Panc1 (cell line): ENCODE data around the gene FBXL15. TPM values are rescaled to one million over a fixed set of nuclear protein-coding genes. Genes with fewer than 3 reads are reported as not detected.

Experiments used
- ATAC-seq: fragments of 200-7000 bp; cut with Tn5 transposase; 2 replicates; pipeline ENCODE4 v1.9.1; 2020; ENCODE audit warnings: mild to moderate bottlenecking, moderate library complexity
- Bru-seq: library from RNA; stranded (reverse); fragments of 400-500 nt; gene quantifications from one replicate; lab custom pipeline; 2021; lab: Mats Ljungman, UMichigan
- BruChase-seq, 2 experiments: library from RNA; stranded (reverse); fragments of 400-500 nt; gene quantifications; one replicate each; lab custom pipeline; 2021; lab: Mats Ljungman, UMichigan
- BruUV-seq: library from RNA; stranded (reverse); fragments of 400-500 nt; replicated peaks from 2 replicates; lab custom pipeline; 2021; lab: Mats Ljungman, UMichigan
- CTCF ChIA-PET: fragments of 300-600 bp; sonication (Branson Sonifier 250); formaldehyde crosslinking; loops from one replicate; lab custom pipeline; 2022; ENCODE audit warnings: antibody characterized with exemption; lab: Charles Lee
- POLR2A ChIA-PET: fragments of 300-600 bp; sonication (Branson Sonifier 250); formaldehyde crosslinking; loops from one replicate; lab custom pipeline; 2022; ENCODE audit warnings: antibody characterized with exemption; lab: Charles Lee
- DNase-seq: peaks from one replicate; pipeline ENCODE4 v3.0.0-alpha.2; 2010; ENCODE audit warnings: low read depth, low spot score
- H3K27ac ChIP-seq: 2 replicates; pipeline ENCODE4 v1.5.1; 2011; ENCODE audit warnings: mild to moderate bottlenecking, low read length, inconsistent platforms
- H3K27me3 ChIP-seq: fragments of 200-500 bp; sonication (Bioruptor generic); 2 replicates; pipeline ENCODE4 v1.6.0; 2014; ENCODE audit warnings: low read length, inconsistent platforms; ENCODE audit not compliant: control insufficient read depth, insufficient read depth
- H3K36me3 ChIP-seq: fragments of 200-500 bp; sonication (Bioruptor generic); 2 replicates; pipeline ENCODE4 v1.5.1; 2014; ENCODE audit warnings: inconsistent platforms, mild to moderate bottlenecking, low read length, moderate library complexity; ENCODE audit not compliant: control insufficient read depth, insufficient read depth
- H3K4me1 ChIP-seq: 2 replicates; pipeline ENCODE4 v1.5.1; 2011; ENCODE audit warnings: inconsistent platforms, mild to moderate bottlenecking, low read length, moderate library complexity; ENCODE audit not compliant: control insufficient read depth, insufficient read depth
- H3K4me3 ChIP-seq, 2 experiments: 2 replicates each; pipeline ENCODE4 v1.5.1; 2011 to 2012; ENCODE audit warnings: low read depth in 2 of 2, low read length in 2 of 2, mild to moderate bottlenecking in 2 of 2, inconsistent platforms in 1 of 2, moderate library complexity in 1 of 2
- H3K9me3 ChIP-seq: fragments of 200-500 bp; sonication (Bioruptor generic); 2 replicates; pipeline ENCODE4 v1.5.1; 2014; ENCODE audit warnings: low read depth, mild to moderate bottlenecking, inconsistent platforms, low read length, moderate library complexity; ENCODE audit not compliant: control insufficient read depth, insufficient read depth
- POLR2AphosphoS5 ChIP-seq: IDR thresholded peaks from 2 replicates; pipeline ENCODE4 v1.6.1; 2012; ENCODE audit warnings: mild to moderate bottlenecking, low read depth, low read length, moderate library complexity
- SIN3A ChIP-seq: IDR thresholded peaks from 2 replicates; pipeline ENCODE4 v1.6.1; 2012; ENCODE audit warnings: low read depth, mild to moderate bottlenecking, low read length, moderate library complexity, borderline replicate concordance; ENCODE audit not compliant: insufficient read depth
- TCF7L2 ChIP-seq: IDR thresholded peaks from 2 replicates; pipeline ENCODE4 v1.6.1; 2011; ENCODE audit warnings: mild to moderate bottlenecking, low read depth, low read length, inconsistent platforms
- in situ Hi-C: cut with HindIII; loops from 2 replicates; pipeline ENCODE4 v1.10.0; 2016; ENCODE audit warnings: low sequenced_read_pairs, low pct_unique_long_range_greater_than_20kb
- intact Hi-C: fragments of 100-400 bp; cut with micrococcal nuclease; formaldehyde crosslinking; loops from one replicate; pipeline ENCODE4 v1.10.0; 2022; ENCODE audit not compliant: unreplicated experiment
- long read RNA-seq: library from polyadenylated mRNA; unstranded; transcript quantifications from one replicate; pipeline ENCODE4 v2.0.0, GENCODE V29; 2021; ENCODE audit not compliant: unreplicated experiment
- polyA plus RNA-seq: library from polyadenylated mRNA; unstranded; fragments of >200 nt; gene quantifications from one replicate; pipeline ENCODE4 v1.2.1, GENCODE V29; 2012; ENCODE audit warnings: missing spikeins; ENCODE audit not compliant: insufficient read length
- total RNA-seq: library from RNA; stranded (reverse); gene quantifications from one replicate; pipeline ENCODE4 v1.2.1, GENCODE V29; 2021; ENCODE audit not compliant: unreplicated experiment
- TF ChIP-seq, protein P1 (sequence below), 2 experiments: IDR thresholded peaks; 2 replicates each; pipeline ENCODE4 v1.6.1; 2011 to 2012; ENCODE audit warnings: low read depth in 2 of 2, control low read depth in 1 of 2, low read length in 1 of 2, mild to moderate bottlenecking in 1 of 2, moderate library complexity in 1 of 2; ENCODE audit not compliant: insufficient read depth in 1 of 2
- TF ChIP-seq, protein P2 (sequence below): fragments of 450-650 bp; IDR thresholded peaks from 2 replicates; pipeline ENCODE4 v1.5.1; 2017; ENCODE audit warnings: mild to moderate bottlenecking

The FBXL15 gene, protein sequence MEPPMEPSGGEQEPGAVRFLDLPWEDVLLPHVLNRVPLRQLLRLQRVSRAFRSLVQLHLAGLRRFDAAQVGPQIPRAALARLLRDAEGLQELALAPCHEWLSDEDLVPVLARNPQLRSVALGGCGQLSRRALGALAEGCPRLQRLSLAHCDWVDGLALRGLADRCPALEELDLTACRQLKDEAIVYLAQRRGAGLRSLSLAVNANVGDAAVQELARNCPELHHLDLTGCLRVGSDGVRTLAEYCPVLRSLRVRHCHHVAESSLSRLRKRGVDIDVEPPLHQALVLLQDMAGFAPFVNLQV
- total RNA-seq (7.9 TPM), Bru-seq, nascent RNA (percentile 47 among the genes with signal in this experiment), BruChase-seq, experiment 1, labeled RNA remaining after a 2-hour chase (percentile 51 among the genes with signal in this experiment), BruChase-seq, experiment 2, labeled RNA remaining after a 6-hour chase (percentile 50 among the genes with signal in this experiment)
- polyA plus RNA-seq = 17.0 TPM
- long read RNA-seq, transcript FBXL15-201 (4 exons, 2,362 nt) = major isoform, 11 of 31 reads
- long read RNA-seq, partial matches to known transcripts = 12 of 31 reads
- long read RNA-seq, other reads (novel, unspliced or antisense) = 8 of 31 reads

GRCh38 chr10:102420714-102421506, at the start of gene FBXL15:
TSS of gene FBXL15 (plus strand) at chr10:102420836. CDS start at chr10:102421130, 294 bp downstream.
- POLR2A ChIA-PET = interaction anchor here (0.6 to 0.7 kb wide), 2 partner anchors 14 to 503 kb away, joined by 3 read pairs; no protein-coding TSS in a partner anchor
- TSS peak; percentile 92 for BruUV-seq
- peaks cover 9% of the 10 kb centered on the region; the same call in 1 of the 2 replicates for H3K36me3 ChIP-seq
- intact Hi-C loops = no loop called here
- DNase-seq (peak; percentile 93), ATAC-seq (peak; percentile 82)
- in situ Hi-C loops = no loop called here
- TF ChIP-seq POLR2AphosphoS5 (no peak; the same call in none of the 2 replicates), SIN3A (peak; percentile 38; the same call in 1 of the 2 replicates), TCF7L2 (peak; percentile 82)
- TF ChIP-seq, protein P1, sequence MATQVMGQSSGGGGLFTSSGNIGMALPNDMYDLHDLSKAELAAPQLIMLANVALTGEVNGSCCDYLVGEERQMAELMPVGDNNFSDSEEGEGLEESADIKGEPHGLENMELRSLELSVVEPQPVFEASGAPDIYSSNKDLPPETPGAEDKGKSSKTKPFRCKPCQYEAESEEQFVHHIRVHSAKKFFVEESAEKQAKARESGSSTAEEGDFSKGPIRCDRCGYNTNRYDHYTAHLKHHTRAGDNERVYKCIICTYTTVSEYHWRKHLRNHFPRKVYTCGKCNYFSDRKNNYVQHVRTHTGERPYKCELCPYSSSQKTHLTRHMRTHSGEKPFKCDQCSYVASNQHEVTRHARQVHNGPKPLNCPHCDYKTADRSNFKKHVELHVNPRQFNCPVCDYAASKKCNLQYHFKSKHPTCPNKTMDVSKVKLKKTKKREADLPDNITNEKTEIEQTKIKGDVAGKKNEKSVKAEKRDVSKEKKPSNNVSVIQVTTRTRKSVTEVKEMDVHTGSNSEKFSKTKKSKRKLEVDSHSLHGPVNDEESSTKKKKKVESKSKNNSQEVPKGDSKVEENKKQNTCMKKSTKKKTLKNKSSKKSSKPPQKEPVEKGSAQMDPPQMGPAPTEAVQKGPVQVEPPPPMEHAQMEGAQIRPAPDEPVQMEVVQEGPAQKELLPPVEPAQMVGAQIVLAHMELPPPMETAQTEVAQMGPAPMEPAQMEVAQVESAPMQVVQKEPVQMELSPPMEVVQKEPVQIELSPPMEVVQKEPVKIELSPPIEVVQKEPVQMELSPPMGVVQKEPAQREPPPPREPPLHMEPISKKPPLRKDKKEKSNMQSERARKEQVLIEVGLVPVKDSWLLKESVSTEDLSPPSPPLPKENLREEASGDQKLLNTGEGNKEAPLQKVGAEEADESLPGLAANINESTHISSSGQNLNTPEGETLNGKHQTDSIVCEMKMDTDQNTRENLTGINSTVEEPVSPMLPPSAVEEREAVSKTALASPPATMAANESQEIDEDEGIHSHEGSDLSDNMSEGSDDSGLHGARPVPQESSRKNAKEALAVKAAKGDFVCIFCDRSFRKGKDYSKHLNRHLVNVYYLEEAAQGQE (IDR thresholded peaks at IDR 0.05; ENCODE audit: insufficient read depth in 1 of 2, low read depth in 2 of 2, low read length in 1 of 2) = peak; percentile 58 to 74; a peak in 2 of 4 replicates
- H3K9me3 ChIP-seq = no peaks in the 10 kb centered on the region
- CTCF ChIA-PET = interaction anchor here (0.5 to 2.2 kb wide), 4 partner anchors 11 to 22 kb away, joined by 4 to 7 read pairs (median 6); no protein-coding TSS in a partner anchor
- H3K4me1 ChIP-seq = peaks cover 11% of the 10 kb centered on the region
- no peaks in the 10 kb centered on the region for H3K27me3 ChIP-seq
- H3K4me3 ChIP-seq = peak within 1 kb of the TSS; percentile 91 to 94
- peak within 1 kb of the TSS; percentile 98 for H3K27ac ChIP-seq

DNA sequence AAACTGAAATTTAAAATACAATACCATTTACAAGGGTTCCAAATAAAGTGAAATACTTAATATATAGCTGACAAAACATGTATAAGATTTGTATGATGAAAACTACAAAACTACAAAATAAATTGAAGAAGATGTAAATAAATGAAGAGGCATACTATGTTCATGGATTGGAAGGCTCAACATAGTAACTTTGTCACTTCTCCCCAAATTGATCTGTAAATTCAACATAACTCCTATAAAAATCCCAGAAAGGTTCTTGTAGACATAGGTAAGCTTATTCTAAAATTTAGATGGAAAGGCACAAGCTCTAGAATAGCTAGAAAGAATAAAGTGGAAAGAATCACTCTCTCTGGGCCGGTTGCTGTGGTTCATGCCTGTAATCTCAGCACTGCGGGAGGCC, 49.3 kb upstream of the FBXL15 start:
- H3K36me3 ChIP-seq = peaks cover 23% of the 10 kb centered on the region
- TF ChIP-seq POLR2AphosphoS5 (no peak), TCF7L2 (no peak), SIN3A (no peak)
- TF ChIP-seq, protein P2, sequence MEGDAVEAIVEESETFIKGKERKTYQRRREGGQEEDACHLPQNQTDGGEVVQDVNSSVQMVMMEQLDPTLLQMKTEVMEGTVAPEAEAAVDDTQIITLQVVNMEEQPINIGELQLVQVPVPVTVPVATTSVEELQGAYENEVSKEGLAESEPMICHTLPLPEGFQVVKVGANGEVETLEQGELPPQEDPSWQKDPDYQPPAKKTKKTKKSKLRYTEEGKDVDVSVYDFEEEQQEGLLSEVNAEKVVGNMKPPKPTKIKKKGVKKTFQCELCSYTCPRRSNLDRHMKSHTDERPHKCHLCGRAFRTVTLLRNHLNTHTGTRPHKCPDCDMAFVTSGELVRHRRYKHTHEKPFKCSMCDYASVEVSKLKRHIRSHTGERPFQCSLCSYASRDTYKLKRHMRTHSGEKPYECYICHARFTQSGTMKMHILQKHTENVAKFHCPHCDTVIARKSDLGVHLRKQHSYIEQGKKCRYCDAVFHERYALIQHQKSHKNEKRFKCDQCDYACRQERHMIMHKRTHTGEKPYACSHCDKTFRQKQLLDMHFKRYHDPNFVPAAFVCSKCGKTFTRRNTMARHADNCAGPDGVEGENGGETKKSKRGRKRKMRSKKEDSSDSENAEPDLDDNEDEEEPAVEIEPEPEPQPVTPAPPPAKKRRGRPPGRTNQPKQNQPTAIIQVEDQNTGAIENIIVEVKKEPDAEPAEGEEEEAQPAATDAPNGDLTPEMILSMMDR = no peak
- TF ChIP-seq, protein P1 (IDR thresholded peaks at IDR 0.05; ENCODE audit: insufficient read depth in 1 of 2, low read depth in 2 of 2, low read length in 1 of 2) = no peak
- no peak overlapping the region for H3K27ac ChIP-seq
- no TSS peak for BruUV-seq
- in situ Hi-C loops = no loop called here
- CTCF ChIA-PET = interaction anchor here (0.6 to 1.3 kb wide), 3 partner anchors 12 to 202 kb away, joined by 3 to 5 read pairs (median 3); no protein-coding TSS in a partner anchor
- no peaks in the 10 kb centered on the region for H3K27me3 ChIP-seq
- intact Hi-C loops = no loop called here
- DNase-seq (no peak), ATAC-seq (no peak)
- H3K4me1 ChIP-seq = no peaks in the 10 kb centered on the region
- POLR2A ChIA-PET = interaction anchor here (0.6 kb wide), 1 partner anchor 24 kb away, joined by 12 read pairs; no protein-coding TSS in a partner anchor
- H3K4me3 ChIP-seq = no peak overlapping the region
- no peaks in the 10 kb centered on the region for H3K9me3 ChIP-seq
